ENCODE data around the gene CXCL5. TPM values are rescaled to one million over a fixed set of nuclear protein-coding genes. Genes with fewer than 3 reads are reported as not detected.
"Not testable (repeated sequence)": the region's sequence is repeated elsewhere in the genome, so short reads cannot be mapped to it uniquely, and the experiment has no call there.

CXCL5 gene
- total RNA-seq, 1 experiment from 2014 or later, result not detected

- no peak for DNase-seq (ENCODE audit: low spot score)
Measured at GRCh38 chr4:73970945-73971344, 27.5 kb downstream of the CXCL5 start.

GRCh38 chr4:73970011-73970410, 28.5 kb downstream of the CXCL5 start:
- DNase-seq (ENCODE audit: low spot score), result no peak

GRCh38 chr4:73967866-73968265, 30.6 kb downstream of the CXCL5 start:
- DNase-seq (ENCODE audit: low spot score), result no peak

- peak; percentile 16 for DNase-seq (ENCODE audit: low spot score)
Measured at GRCh38 chr4:73964862-73965611, 33.4 kb downstream of the CXCL5 start.

DNA sequence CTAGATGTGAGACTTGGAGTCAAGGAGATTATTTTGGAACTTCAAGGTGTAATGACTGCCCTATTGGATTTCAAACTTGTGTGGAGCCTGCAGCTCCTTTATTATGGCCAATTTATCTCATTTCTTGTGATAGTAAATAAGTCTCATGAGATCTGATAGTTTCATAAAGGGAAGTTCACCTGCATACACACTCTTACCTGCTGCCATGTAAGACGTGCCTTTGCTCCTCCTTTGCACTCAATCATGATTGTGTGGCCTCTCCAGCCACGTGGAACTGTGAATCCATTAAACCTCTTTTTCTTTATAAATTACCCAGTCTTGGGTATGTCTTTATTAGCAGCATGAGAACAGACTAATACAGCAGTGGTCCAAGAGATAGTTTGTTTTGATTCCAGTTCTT, 35.8 kb downstream of the CXCL5 start:
- DNase-seq (ENCODE audit: low spot score), result no peak

- not testable (repeated sequence) for DNase-seq (ENCODE audit: low spot score)
Measured at GRCh38 chr4:73959041-73959440, 39.4 kb downstream of the CXCL5 start.

- DNase-seq (ENCODE audit: low spot score), result no peak
Measured at GRCh38 chr4:73952352-73952751, 46.1 kb downstream of the CXCL5 start.

DNA sequence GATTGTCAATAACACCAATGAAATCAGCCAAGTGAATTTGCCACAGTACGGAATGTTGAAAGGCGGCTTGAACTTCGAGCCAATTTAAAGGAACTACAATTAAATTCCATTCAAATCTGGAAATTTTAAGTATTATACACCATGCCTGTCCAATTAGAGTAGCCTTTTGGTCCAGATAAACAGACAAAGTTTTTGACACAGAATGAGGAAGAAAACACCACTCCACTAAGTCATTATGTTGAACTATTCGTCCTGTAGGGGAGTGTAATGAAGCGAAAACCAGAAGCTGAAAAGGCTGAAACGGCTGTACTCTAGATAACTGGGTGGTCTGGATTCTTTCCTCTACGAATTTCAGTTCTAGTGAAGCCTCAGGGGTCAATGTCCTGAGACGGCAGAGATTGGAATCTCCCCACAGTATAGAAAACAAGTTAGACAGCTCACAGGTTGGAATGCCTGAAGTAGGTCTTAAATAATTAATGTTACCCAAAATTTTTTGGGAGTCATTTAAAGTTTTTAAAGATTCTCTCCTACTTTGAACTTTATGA, 48.0 kb downstream of the CXCL5 start:
- not testable (repeated sequence) for DNase-seq (ENCODE audit: low spot score)

DNA sequence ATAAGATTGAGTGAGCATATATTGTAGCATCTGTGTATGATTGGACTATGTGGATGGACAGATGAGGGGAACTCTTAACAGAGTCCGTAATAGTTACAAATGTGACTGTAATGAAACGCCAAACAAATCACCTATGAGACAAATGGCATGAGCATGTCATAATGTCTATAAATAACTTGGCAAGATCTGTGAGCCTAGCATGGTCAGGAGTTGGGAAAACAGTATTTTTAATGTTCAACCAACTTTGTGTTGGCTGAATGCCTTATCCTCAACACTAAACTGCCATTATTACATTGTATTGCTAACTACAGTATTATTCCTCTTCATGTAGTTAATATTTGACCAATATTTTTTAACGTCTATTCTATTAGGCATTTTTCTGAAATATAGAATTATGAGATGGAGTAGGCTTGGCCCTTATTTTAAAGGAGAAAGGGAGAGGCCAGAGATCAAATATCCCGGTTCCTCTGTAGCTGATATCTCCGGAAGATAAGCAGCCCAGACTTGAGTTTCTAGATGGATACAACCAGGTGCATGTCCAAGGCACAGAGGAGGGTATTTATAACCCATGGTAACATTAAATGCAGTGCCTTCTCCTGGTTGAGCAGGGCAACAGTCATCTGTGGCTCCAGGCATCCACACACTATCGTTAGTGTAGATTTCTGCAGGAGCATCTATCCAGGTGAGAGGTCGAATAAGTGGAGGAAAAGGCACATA, 49.3 kb downstream of the CXCL5 start:
- DNase-seq (ENCODE audit: low spot score), result no peak

- DNase-seq (ENCODE audit: low spot score), result no peak
Measured at GRCh38 chr4:73948291-73948690, 50.2 kb downstream of the CXCL5 start.

DNA sequence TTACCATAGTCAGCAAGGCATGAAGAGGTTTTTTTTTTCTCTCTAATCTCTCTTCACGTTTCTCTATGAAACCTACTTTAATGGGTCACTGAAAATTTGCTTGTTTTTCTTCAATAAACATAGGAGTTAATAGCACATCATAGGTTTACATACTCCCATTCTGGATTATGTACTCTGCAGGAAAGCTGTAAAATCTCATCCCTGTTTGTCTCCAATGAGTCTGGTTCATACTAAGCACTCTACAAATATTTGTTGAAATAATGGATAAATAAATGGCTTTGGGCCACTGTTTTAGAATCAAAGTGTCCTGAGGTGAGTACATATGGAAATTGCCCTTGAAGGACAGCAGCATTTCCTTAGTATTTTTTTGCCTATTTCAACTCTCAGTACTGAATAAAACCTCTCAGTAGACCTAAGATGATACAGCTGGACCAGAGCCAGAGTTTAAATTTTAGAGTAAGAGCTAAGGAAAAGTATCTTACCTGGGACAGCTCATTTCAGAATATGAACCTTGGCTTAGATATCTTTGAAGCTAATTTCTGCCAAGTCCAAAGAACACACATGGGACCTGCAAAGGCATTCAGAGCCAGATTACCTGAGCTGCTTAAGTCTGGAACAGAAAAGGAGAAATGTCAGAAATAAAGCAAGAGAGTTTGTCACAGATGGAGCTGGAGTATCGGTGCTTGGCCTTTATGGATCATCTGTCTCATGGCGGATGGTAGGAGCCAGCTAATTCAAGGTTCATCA, 51.1 kb downstream of the CXCL5 start:
- DNase-seq (ENCODE audit: low spot score), result no peak

- no peak for DNase-seq (ENCODE audit: low spot score)
Measured at GRCh38 chr4:73945674-73946449, 52.6 kb downstream of the CXCL5 start.

Other genes starting within 250 kb of the CXCL5 start
- gene CXCL6, start 162.0 kb downstream of the CXCL5 start, total RNA-seq (2014; rRNA removed; shearing (Covaris generic)), result not detected in 2 replicates
- not detected in 2 replicates for gene PF4V1, start 145.4 kb downstream of the CXCL5 start, total RNA-seq (2014; rRNA removed; shearing (Covaris generic))
- gene CXCL1, start 129.3 kb downstream of the CXCL5 start, total RNA-seq (2014; rRNA removed; shearing (Covaris generic)), result not detected in 2 replicates
- gene PF4, start 16.6 kb downstream of the CXCL5 start, total RNA-seq (2014; rRNA removed; shearing (Covaris generic)), result not detected in 2 replicates
- gene PPBP, start 10.5 kb downstream of the CXCL5 start, total RNA-seq (2014; rRNA removed; shearing (Covaris generic)), result not detected in 2 replicates
- 0.53 and 3.8 TPM in 2 replicates for gene CXCL3, start 40.0 kb upstream of the CXCL5 start, total RNA-seq (2014; rRNA removed; shearing (Covaris generic))
- 3.3 and 6.9 TPM in 2 replicates for gene CXCL2, start 100.5 kb upstream of the CXCL5 start, total RNA-seq (2014; rRNA removed; shearing (Covaris generic))
- gene MTHFD2L, start 159.4 kb upstream of the CXCL5 start, total RNA-seq (2014; rRNA removed; shearing (Covaris generic)), result 16.9 and 34.6 TPM in 2 replicates